NOMO-1 treated with dmso at 0.1 percent for 144 hours (cell line): Measurements from ENCODE around the gene IARS2.
"Not testable (repeated sequence)": the region's sequence is repeated elsewhere in the genome, so short reads cannot be mapped to it uniquely, and the experiment has no call there.

ENCODE experiments used
- DNase-seq: peaks from one replicate; lab custom pipeline; 2025; ENCODE audit not compliant: unreplicated experiment; lab: John Stamatoyannopoulos, UW

IARS2 gene

GRCh38 chr1:220164116-220164515 is 70.2 kb downstream of the IARS2 start:
- no peak for DNase-seq

GRCh38 chr1:220164517-220164916 is 70.6 kb downstream of the IARS2 start:
- no peak for DNase-seq

- DNase-seq: no peak
Measured at GRCh38 chr1:220166853-220167252, 72.9 kb downstream of the IARS2 start.

GRCh38 chr1:220169887-220170286 is 76.0 kb downstream of the IARS2 start:
- not testable (repeated sequence) for DNase-seq

- no peak for DNase-seq
Measured at GRCh38 chr1:220170836-220171526, 77.0 kb downstream of the IARS2 start.

GRCh38 chr1:220176540-220176939 is 82.6 kb downstream of the IARS2 start:
- DNase-seq: no peak

GRCh38 chr1:220182111-220182510 is 88.2 kb downstream of the IARS2 start:
- no peak for DNase-seq

- no peak for DNase-seq
Measured at GRCh38 chr1:220182656-220183055, 88.7 kb downstream of the IARS2 start.

GRCh38 chr1:220184506-220184905 is 90.6 kb downstream of the IARS2 start:
- no peak for DNase-seq

- DNase-seq: no peak
Measured at GRCh38 chr1:220186752-220187151, 92.8 kb downstream of the IARS2 start.

GRCh38 chr1:220188538-220188937 is 94.6 kb downstream of the IARS2 start:
- no peak for DNase-seq

GRCh38 chr1:220189750-220190347 is 95.9 kb downstream of the IARS2 start:
- no peak for DNase-seq

- DNase-seq: no peak
Measured at GRCh38 chr1:220195701-220196100, 101.8 kb downstream of the IARS2 start.
